Epithelial cell of esophagus (primary cell): ENCODE results near the gene PLEKHA3.
"Not testable (repeated sequence)": the region's sequence is repeated elsewhere in the genome, so short reads cannot be mapped to it uniquely, and the experiment has no call there.

ENCODE experiments used
- DNase-seq: peaks from one replicate; pipeline ENCODE4 v3.0.0; 2010; ENCODE audit warnings: low read depth
- H3K4me3 ChIP-seq: 2 replicates; pipeline ENCODE4 v1.5.1; 2011; ENCODE audit warnings: mild to moderate bottlenecking, low read length, control low read depth
- TF ChIP-seq, protein P1 (sequence below): IDR thresholded peaks from 2 replicates; pipeline ENCODE4 v1.5.1; 2011; ENCODE audit warnings: low read depth, mild to moderate bottlenecking, low read length, control low read depth, inconsistent platforms; ENCODE audit not compliant: insufficient read depth; ENCODE audit errors: missing control alignments

PLEKHA3 gene

DNA sequence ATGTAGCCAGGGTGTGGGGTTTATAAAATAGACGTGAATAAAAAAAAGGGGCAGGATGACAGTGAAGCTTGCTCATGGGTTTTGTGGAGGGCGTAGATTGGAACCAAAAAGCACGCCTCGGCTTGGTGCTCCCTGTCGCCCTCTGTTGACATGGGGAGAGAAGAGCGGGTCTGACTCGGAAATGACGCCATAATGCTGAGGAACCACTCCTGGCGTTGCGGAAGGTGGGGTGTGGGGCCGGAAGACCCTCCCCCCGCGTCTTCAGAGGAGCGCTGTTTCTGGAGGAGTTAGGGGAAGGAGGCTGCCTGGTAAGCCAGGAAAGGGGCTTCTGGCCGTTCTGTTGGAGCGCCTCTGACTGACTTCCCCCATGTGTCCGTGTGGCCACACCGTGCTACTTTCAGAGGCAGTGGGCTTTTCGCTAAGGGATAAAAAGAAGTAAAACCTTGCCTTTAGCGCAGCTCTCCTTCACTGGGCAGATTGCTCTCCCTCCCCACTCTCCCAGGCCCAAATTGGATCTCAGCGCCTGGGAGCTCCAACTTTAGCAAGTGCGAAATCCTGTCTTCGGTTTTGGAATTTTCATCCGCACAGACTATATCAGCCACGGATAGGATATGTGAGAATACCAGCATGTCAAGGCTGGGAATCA, 42.8 kb downstream of the PLEKHA3 start:
- DNase-seq: peak; percentile 86
- peak overlapping the region; percentile 75 for H3K4me3 ChIP-seq
- TF ChIP-seq, protein P1, sequence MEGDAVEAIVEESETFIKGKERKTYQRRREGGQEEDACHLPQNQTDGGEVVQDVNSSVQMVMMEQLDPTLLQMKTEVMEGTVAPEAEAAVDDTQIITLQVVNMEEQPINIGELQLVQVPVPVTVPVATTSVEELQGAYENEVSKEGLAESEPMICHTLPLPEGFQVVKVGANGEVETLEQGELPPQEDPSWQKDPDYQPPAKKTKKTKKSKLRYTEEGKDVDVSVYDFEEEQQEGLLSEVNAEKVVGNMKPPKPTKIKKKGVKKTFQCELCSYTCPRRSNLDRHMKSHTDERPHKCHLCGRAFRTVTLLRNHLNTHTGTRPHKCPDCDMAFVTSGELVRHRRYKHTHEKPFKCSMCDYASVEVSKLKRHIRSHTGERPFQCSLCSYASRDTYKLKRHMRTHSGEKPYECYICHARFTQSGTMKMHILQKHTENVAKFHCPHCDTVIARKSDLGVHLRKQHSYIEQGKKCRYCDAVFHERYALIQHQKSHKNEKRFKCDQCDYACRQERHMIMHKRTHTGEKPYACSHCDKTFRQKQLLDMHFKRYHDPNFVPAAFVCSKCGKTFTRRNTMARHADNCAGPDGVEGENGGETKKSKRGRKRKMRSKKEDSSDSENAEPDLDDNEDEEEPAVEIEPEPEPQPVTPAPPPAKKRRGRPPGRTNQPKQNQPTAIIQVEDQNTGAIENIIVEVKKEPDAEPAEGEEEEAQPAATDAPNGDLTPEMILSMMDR: peak; percentile 86

DNA sequence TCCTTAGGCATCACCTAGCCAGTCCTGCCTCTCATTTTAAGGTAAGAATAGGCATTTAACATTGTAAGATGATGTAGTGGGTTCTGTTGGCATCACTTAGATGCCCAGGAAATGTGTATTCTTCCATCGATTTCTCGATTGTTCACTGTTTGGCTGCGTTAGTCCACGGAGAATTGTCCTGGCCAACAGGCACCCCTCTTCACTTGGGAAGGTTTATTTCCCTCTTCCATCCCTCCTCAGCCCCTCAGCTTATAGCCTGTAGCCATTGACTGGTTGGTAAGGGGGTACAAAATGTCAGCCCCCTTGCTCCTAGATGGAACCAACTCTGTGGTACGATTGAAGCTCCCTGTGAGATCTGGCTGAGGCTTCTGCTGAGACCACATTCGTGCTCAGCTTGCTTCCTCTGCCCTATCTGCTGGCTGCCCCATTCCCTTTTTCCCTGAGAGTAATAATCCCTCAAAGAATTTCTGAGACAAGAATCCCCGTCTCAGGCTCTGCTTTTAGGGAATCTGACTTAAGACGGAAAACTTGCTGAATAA, 43.4 kb downstream of the PLEKHA3 start:
- DNase-seq: peak; percentile 1
- H3K4me3 ChIP-seq: peak overlapping the region; percentile 75
- TF ChIP-seq, protein P1: no peak

DNA sequence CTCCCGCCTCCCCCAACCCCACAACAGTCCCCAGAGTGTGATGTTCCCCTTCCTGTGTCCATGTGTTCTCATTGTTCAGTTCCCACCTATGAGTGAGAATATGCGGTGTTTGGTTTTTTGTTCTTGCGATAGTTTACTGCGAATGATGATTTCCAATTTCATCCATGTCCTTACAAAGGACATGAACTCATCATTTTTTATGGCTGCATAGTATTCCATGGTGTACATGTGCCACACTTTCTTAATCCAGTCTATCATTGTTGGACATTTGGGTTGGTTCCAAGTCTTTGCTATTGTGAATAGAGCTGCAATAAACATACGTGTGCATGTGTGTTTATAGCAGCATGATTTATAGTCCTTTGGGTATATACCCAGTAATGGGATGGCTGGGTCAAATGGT, 44.8 kb downstream of the PLEKHA3 start:
- DNase-seq, H3K4me3 ChIP-seq: not testable (repeated sequence)

DNA sequence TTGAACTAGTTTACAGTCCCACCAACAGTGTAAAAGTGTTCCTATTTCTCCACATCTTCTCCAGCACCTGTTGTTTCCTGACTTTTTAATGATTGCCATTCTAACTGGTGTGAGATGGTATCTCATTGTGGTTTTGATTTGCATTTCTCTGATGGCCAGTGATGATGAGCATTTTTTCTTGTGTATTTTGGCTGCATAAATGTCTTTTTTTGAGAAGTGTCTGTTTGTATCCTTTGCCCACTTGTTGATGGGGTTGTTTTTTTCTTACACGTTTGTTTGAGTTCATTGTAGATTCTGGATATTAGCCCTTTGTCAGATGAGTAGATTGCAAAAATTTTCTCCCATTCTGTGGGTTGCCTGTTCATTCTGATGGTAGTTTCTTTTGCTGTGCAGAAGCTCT, 45.2 kb downstream of the PLEKHA3 start:
- not testable (repeated sequence) for DNase-seq, H3K4me3 ChIP-seq

DNA sequence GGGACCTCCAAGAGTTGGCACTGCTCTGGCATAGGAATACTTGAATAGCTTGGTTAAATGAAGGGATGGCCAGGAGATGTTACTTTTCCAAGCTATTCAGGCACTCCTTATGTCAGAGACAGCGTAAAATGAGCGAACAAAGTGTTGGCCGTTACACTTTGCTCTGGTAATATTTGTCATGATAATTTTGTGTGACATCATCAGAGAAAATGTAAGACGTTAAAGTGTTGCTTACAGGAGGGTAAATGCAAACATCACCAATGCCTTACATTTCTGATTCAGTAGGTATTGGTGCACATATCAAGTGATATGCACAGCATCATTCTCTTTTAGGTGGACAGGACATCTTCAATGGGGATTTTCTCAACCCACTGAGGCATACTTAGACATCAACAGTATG, 46.0 kb downstream of the PLEKHA3 start:
- DNase-seq: no peak
- TF ChIP-seq, protein P1: no peak
- H3K4me3 ChIP-seq: no peak overlapping the region

DNA sequence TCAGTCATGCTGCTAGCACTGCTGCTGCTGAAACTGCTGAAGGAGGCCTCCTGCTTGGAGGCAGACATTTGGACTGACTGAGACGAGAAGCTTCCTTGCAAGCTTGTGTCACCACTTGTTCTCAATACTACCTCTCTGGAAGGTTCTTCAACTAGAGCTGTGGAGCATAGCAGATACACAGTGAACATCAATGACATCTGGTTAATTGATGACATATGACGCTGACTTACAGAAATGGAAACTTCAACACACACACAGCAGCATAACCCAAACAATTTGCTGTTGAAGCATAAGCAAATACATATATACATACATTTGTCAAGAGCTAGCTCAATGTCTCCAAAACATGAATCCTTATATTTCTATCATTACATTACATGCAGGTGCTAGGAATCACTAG, 47.3 kb downstream of the PLEKHA3 start:
- TF ChIP-seq, protein P1: no peak
- H3K4me3 ChIP-seq: no peak overlapping the region
- DNase-seq: no peak

DNA sequence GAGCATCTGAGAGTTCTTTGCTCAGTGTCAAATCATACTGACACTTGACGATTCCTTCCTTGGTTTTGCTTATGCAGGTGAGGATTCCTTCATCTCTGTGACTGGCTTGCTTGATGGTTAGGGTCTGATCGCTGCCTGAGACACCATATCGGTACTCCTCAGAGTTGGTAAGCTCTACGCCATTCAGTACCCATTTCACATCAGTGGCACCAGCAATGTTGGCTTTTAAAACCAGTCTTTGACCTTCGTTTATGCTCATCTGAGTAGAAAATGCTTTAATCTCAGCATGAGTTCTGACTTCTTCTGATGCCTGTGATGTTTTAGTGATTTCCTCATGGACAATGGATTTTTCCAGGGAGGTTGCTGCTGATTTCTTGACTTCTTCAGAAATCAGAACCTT, 48.4 kb downstream of the PLEKHA3 start:
- H3K4me3 ChIP-seq: no peak overlapping the region
- TF ChIP-seq, protein P1: no peak
- DNase-seq: no peak

DNA sequence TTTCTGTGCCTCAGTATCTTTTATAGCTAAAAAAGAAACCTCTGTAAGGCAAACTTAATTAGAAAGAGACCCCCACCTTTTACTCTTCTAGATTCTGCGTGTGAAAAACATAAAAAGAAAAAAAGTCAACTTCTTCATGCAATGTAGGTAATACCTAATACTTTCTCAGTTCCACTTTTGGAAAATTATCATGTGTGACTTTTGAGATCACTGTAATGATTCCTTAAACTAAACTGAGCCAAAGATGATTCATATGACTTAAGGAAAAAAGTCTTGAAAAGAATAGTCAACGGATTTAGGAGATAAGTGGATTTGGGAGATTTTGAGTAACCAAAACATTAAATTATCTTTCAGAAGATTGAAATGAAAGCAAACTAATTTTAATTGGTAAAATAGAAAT, 48.9 kb downstream of the PLEKHA3 start:
- no peak overlapping the region for H3K4me3 ChIP-seq
- DNase-seq: no peak
- TF ChIP-seq, protein P1: no peak
